HepG2 (cell line): Measurements from ENCODE around the gene SPTB. TPM values are rescaled to one million over a fixed set of nuclear protein-coding genes. Genes with fewer than 3 reads are reported as not detected.

Experiments
- ATAC-seq: fragments of 200-7000 bp; cut with Tn5 transposase; 3 replicates; pipeline ENCODE4 v1.9.1; 2020; ENCODE audit warnings: mild to moderate bottlenecking, moderate library complexity
- BruUV-seq: library from RNA; stranded (reverse); fragments of 400-500 nt; replicated peaks from 2 replicates; lab custom pipeline; 2021; lab: Mats Ljungman, UMichigan
- CTCF ChIA-PET: fragments of 300-600 bp; formaldehyde crosslinking; extraction: SDS; loops from one replicate; lab custom pipeline; 2021; ENCODE audit warnings: low total read pairs, inconsistent platforms, low intra/inter-chr PET ratio; lab: Yijun Ruan, JAX
- POLR2A ChIA-PET: fragments of 350-600 bp; sonication (Branson Sonifier 250); formaldehyde crosslinking; loops from one replicate; lab custom pipeline; 2020; ENCODE audit warnings: antibody characterized with exemption, inconsistent platforms; lab: Yijun Ruan, JAX
- DNase-seq: peaks from one replicate; pipeline ENCODE4 v3.0.0-alpha.2; 2015; ENCODE audit warnings: low spot score
- FAIRE-seq: peaks from 3 replicates; lab custom pipeline; 2011; peaks lifted over from hg19 to GRCh38; lab: Jason Lieb, UNC
- H2AFZ ChIP-seq: one replicate; pipeline ENCODE4 v1.6.1; 2011; ENCODE audit warnings: low read length, inconsistent platforms
- H3K27ac ChIP-seq: fragments of 300-600 bp; 3 replicates; pipeline ENCODE4 v1.8.0; 2011; ENCODE audit warnings: mixed run types, mild to moderate bottlenecking, mixed read lengths, low read length, inconsistent platforms; ENCODE audit not compliant: insufficient read depth; ENCODE audit errors: extremely low read length
- H3K27me3 ChIP-seq, 2 experiments: fragments of 200-600 bp in 1 of 2; 2 replicates in 1 of 2; 3 replicates in 1 of 2; pipeline versions ENCODE4 v1.6.0 to v1.8.0; 2011; ENCODE audit warnings: low read length in 2 of 2, mild to moderate bottlenecking in 2 of 2, moderate library complexity in 2 of 2, inconsistent platforms in 1 of 2; ENCODE audit not compliant: insufficient read depth in 2 of 2, control insufficient read depth in 1 of 2
- H3K36me3 ChIP-seq, 2 experiments: fragments of 200-600 bp in 1 of 2; replicated peaks in 1 of 2; 2 replicates in 1 of 2; 3 replicates in 1 of 2; pipeline versions ENCODE4 v1.5.1 to v1.8.0; 2011; ENCODE audit warnings: low read length in 2 of 2, inconsistent platforms in 1 of 2; ENCODE audit not compliant: insufficient read depth in 2 of 2, control insufficient read depth in 1 of 2
- H3K4me1 ChIP-seq: 2 replicates; pipeline ENCODE4 v1.5.1; 2012; ENCODE audit warnings: low read length, inconsistent platforms; ENCODE audit not compliant: insufficient read depth
- H3K4me2 ChIP-seq: 2 replicates; pipeline ENCODE4 v1.6.0; 2011; ENCODE audit warnings: low read depth, low read length, inconsistent platforms
- H3K4me3 ChIP-seq, 3 experiments: fragments of 200-600 bp in 1 of 3; sonication (generic), shearing (Covaris generic) in 1 of 3; replicated peaks in 1 of 3; 2 replicates each; pipeline ENCODE4 v1.5.1; 2011 to 2016; ENCODE audit warnings: low read length in 3 of 3, inconsistent platforms in 2 of 3, low read depth in 2 of 3, mild to moderate bottlenecking in 2 of 3, control low read depth in 1 of 3, mixed read lengths in 1 of 3; ENCODE audit not compliant: insufficient read depth in 1 of 3
- H3K79me2 ChIP-seq: one replicate; pipeline ENCODE4 v1.6.1; 2011; ENCODE audit warnings: low read length, inconsistent platforms; ENCODE audit not compliant: insufficient read depth
- H3K9ac ChIP-seq: 2 replicates; pipeline ENCODE4 v1.6.0; 2011; ENCODE audit warnings: mild to moderate bottlenecking, low read depth, low read length, inconsistent platforms; ENCODE audit not compliant: insufficient read depth
- H3K9me3 ChIP-seq: 2 replicates; pipeline ENCODE4 v1.5.1; 2012; ENCODE audit warnings: mild to moderate bottlenecking, low read length
- H4K20me1 ChIP-seq: 2 replicates; pipeline ENCODE4 v1.6.0; 2011; ENCODE audit warnings: inconsistent platforms, mild to moderate bottlenecking, low read length, moderate library complexity; ENCODE audit not compliant: insufficient read depth
- FOXJ3 ChIP-seq: sonication (generic); formaldehyde crosslinking; IDR thresholded peaks from 2 replicates; pipeline ENCODE4 v1.4.0; 2020; ENCODE audit warnings: missing genetic modification reagents, mild to moderate bottlenecking, borderline replicate concordance
- SNAPC4 ChIP-seq: sonication (generic); formaldehyde crosslinking; IDR thresholded peaks from 2 replicates; pipeline ENCODE4 v1.4.0; 2020; ENCODE audit warnings: mild to moderate bottlenecking, missing genetic modification reagents
- TEAD3 ChIP-seq: optimal IDR thresholded peaks from 2 replicates; pipeline ENCODE3; 2016; ENCODE audit warnings: borderline replicate concordance
- ZMYM3 ChIP-seq: sonication (generic); formaldehyde crosslinking; IDR thresholded peaks from 2 replicates; pipeline ENCODE4 v1.5.1; 2020; ENCODE audit warnings: mild to moderate bottlenecking, missing genetic modification reagents
- ZNF20 ChIP-seq: sonication (generic); formaldehyde crosslinking; IDR thresholded peaks from 2 replicates; pipeline ENCODE4 v1.4.0; 2020; ENCODE audit warnings: mild to moderate bottlenecking, moderate library complexity, missing genetic modification reagents
- ZNF275 ChIP-seq: sonication (generic); formaldehyde crosslinking; IDR thresholded peaks from 2 replicates; pipeline ENCODE4 v1.8.0; 2022; ENCODE audit warnings: missing genetic modification reagents, mild to moderate bottlenecking, inconsistent platforms, borderline replicate concordance
- ZNF607 ChIP-seq: sonication (generic); formaldehyde crosslinking; IDR thresholded peaks from 2 replicates; pipeline ENCODE4 v1.5.1; 2020; ENCODE audit warnings: missing genetic modification reagents, mild to moderate bottlenecking, borderline replicate concordance
- ZNF883 ChIP-seq: sonication (generic); formaldehyde crosslinking; IDR thresholded peaks from 2 replicates; pipeline ENCODE4 v1.5.1; 2020; ENCODE audit warnings: mild to moderate bottlenecking, missing genetic modification reagents; ENCODE audit errors: not compliant biosample characterization
- WGBS: methylation state at CpG from one replicate; pipeline ENCODE4 v1.1.6; 2017; ENCODE audit warnings: low lambda C conversion rate; 5-methylcytosine and 5-hydroxymethylcytosine counted together
- in situ Hi-C: cut with HindIII; loops from 2 replicates; pipeline ENCODE4 v1.10.0; 2017; ENCODE audit warnings: low pct_unique_long_range_greater_than_20kb; ENCODE audit not compliant: extremely low pct_ligation_motif_present
- intact Hi-C: fragments of 100-400 bp; cut with micrococcal nuclease; formaldehyde crosslinking; loops from one replicate; pipeline ENCODE4 v1.10.0; 2022; ENCODE audit not compliant: unreplicated experiment
- polyA plus RNA-seq, 8 experiments: library from polyadenylated mRNA; depleted of rRNA in 3 of 8; stranded (reverse) in 7 of 8; unstranded in 1 of 8; fragments of >200 nt; fragmentation: Illumina TruSeq in 4 of 8; extraction: Trizol in 4 of 8; gene quantifications; 2 replicates each; pipeline versions ENCODE4 v1.2.1 to v1.2.3, GENCODE V29; 2011 to 2016; ENCODE audit warnings: low read depth in 4 of 8, missing spikeins in 1 of 8, mixed read lengths in 1 of 8; ENCODE audit not compliant: insufficient read depth in 1 of 8
- total RNA-seq, 5 experiments: library from RNA; depleted of rRNA; stranded (reverse); fragments of >200 nt; fragmentation: Illumina TruSeq; extraction: Trizol; gene quantifications; 2 replicates each; pipeline ENCODE4 v1.2.3, GENCODE V29; 2016; ENCODE audit warnings: low read depth in 1 of 5
- TF ChIP-seq, protein P1 (sequence below): IDR thresholded peaks from 2 replicates; pipeline ENCODE4 v1.6.1; 2016; ENCODE audit warnings: mild to moderate bottlenecking, missing biosample characterization, missing genetic modification reagents
- TF ChIP-seq, protein P2 (sequence below): sonication (generic); formaldehyde crosslinking; IDR thresholded peaks from 2 replicates; pipeline ENCODE4 v1.8.1; 2023; ENCODE audit warnings: mild to moderate bottlenecking, missing genetic modification reagents

The SPTB gene
- total and polyA plus RNA-seq, 2 of the 13 experiments (the other 11 are each of a cell fraction or from before 2014, with no cell fraction given): 0.01 to 0.02 TPM

GRCh38 chr14:64792231-64792630, 87.5 kb downstream of the SPTB start:
- POLR2A ChIA-PET: no interaction called here
- TF ChIP-seq, protein P1, sequence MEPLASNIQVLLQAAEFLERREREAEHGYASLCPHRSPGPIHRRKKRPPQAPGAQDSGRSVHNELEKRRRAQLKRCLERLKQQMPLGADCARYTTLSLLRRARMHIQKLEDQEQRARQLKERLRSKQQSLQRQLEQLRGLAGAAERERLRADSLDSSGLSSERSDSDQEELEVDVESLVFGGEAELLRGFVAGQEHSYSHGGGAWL (CRISPR knock-in tag): no peak
- TF ChIP-seq ZNF883 (no peak), SNAPC4 (CRISPR knock-in tag) (no peak), FOXJ3 (CRISPR knock-in tag) (no peak), ZNF20 (no peak), ZNF607 (CRISPR knock-in tag) (no peak), TEAD3 (CRISPR knock-in tag) (no peak), ZNF275 (CRISPR knock-in tag) (no peak), ZMYM3 (CRISPR knock-in tag) (no peak)
- TF ChIP-seq, protein P2, sequence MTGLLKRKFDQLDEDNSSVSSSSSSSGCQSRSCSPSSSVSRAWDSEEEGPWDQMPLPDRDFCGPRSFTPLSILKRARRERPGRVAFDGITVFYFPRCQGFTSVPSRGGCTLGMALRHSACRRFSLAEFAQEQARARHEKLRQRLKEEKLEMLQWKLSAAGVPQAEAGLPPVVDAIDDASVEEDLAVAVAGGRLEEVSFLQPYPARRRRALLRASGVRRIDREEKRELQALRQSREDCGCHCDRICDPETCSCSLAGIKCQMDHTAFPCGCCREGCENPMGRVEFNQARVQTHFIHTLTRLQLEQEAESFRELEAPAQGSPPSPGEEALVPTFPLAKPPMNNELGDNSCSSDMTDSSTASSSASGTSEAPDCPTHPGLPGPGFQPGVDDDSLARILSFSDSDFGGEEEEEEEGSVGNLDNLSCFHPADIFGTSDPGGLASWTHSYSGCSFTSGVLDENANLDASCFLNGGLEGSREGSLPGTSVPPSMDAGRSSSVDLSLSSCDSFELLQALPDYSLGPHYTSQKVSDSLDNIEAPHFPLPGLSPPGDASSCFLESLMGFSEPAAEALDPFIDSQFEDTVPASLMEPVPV (CRISPR knock-in tag): no peak
- peaks cover 3 to 27% of the 10 kb centered on the region in 2 experiments; a peak in 4 of 5 replicates for H3K27me3 ChIP-seq
- H3K9me3 ChIP-seq: no peaks in the 10 kb centered on the region
- H3K4me2 ChIP-seq: no peak overlapping the region
- FAIRE-seq: no peak
- in situ Hi-C loops: no loop called here
- no peaks in the 10 kb centered on the region for H3K79me2 ChIP-seq
- H3K36me3 ChIP-seq: no peaks in the 10 kb centered on the region
- WGBS: 0% methylated on average over 1 of the region's 4 CpGs
- no TSS peak for BruUV-seq
- CTCF ChIA-PET: no interaction called here
- H3K9ac ChIP-seq: no peak overlapping the region
- H3K4me1 ChIP-seq: no peaks in the 10 kb centered on the region
- ATAC-seq: no peak
- no peak overlapping the region for H2AFZ ChIP-seq
- H4K20me1 ChIP-seq: no peaks in the 10 kb centered on the region
- DNase-seq: no peak
- no peak overlapping the region for H3K27ac ChIP-seq
- no peak overlapping the region for H3K4me3 ChIP-seq
- intact Hi-C loops: no loop called here
